NK-92 (cell line): Measurements from ENCODE around the gene PLD5.
"Not testable (repeated sequence)": the region's sequence is repeated elsewhere in the genome, so short reads cannot be mapped to it uniquely, and the experiment has no call there.

ENCODE experiments used
- DNase-seq: peaks from one replicate; lab custom pipeline; 2025; ENCODE audit not compliant: unreplicated experiment; lab: John Stamatoyannopoulos, UW

Gene PLD5

DNA sequence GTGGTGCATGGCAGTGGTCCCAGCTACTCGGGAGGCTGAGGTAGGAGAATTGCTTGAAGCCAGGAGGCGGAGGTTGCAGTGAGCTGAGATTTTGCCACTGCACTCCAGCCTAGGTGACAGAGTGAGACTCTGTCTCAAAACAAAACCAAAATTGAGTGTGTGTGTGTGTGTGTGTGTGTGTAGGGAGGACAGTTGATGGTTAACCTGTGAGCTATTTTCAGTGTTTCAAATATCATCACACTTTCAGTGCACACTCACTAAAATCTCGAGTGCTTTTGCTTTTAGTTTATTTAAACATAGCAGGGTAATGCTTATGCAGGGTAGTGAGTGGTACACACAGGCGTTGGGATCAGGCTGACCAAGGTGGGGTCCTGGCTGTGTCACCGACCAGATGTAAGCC is 344.7 kb downstream of the PLD5 start:
- DNase-seq = not testable (repeated sequence)

DNA sequence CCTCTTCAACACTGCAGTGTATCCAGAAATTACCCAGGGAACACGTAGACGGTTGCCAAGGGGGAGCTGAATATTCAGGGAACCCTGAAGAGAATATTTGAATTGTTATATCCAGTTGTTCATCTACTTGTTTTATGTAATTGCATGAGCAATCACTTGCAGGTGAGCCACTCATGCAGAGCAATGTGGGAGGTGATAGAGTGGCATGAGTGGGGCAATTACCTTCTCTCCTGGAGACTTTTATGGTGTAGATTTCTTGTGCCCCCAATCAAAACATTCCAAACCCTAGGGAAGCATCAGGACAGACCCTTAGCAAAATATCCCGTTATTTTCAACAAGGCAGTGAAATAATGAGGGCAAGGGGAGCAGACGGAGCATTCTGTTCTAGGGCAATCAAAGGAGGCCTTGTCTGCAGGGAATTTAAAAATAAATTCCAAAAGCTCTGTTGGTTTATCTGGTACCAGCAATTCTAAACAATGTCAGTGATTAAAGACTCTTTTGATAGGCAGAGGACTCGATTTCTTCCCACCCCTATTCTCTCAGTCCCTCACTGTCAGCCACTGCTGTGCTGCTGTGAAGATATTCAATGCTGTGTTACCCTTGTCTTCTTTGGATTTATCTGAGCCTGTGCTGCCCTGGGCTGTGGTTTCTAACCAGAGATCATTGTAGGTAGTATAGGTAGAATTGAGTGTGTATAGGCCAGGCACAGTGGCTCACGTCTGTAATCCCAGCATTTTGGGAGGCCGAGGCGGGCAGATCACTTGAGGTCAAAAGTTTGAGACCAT is 345.4 kb downstream of the PLD5 start:
- no peak for DNase-seq

DNA sequence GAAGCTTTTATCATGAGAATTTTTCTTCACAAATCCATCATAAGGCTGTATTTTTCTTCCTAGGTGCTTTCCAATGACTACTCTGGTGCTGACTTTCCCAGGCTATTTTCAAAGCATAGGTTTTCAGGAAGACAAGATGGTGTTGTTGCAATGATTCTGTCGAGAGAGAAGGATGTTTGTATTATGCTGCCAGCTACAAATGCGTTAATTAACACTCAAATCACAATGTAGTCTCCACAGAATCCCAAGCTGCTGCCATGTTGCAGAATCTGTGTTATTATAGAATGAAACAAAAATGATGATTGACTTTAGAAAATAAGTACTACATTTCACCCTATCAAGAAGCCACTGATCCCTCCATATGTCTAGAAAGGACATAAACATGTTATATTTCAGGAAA is 346.1 kb downstream of the PLD5 start:
- DNase-seq = no peak

DNA sequence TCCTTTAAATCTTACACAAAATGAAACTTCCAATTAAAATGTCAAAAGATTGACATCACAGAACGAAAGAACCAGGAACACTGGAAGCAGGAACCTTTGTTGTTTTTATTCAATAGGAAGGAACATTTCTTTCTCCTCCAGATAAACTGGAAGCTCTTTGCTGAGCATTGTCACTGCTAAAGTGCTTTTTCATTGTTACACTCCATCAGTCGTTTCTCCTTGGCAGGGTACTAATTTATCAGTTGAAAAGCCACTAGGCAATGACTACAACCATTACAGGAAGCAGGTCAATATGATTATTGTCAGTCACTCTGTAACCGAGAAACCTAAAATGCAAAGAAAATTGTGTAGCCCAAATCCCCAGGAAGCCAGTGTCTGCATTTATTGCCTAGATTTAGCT is 362.4 kb downstream of the PLD5 start:
- DNase-seq = no peak

DNA sequence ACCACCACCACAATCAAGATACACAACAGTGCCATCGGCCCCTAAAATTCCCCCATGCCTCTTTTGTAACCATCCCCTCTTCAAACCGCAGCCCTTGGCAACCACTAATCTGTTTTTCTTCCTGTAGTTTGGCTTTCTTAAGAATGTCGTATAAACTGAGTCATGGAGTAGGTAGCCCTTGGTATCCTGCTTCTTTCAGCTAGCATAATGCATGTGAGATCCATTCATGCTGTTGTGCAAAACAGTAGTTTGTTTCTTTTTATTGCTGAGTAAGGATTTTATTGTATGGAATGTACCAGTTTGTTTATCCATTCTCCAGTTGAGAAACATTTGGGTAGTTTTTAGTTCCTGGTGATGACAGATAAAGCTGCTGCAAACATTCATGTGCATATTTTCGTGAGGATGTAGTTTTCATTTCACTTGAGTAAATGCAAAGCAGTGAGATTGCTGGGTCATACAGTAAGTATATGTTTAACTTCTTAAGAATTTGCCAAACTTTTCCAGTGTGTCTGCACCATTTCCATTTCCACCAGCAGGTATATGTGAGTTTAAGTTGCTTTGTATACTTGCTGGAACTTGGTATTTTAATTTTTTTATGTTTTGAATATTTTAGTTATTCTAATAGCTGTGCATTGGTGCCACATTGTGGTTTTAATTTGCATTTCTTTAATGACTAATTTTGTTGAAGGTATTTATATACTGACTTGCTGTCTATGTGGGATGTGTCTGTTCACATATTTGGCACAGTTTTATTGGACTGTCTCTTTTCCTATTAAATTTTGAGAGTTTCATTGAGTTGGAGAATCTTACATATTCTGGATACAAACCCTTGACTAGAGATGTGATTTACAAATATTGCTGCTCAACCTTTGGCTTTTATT is 377.2 kb downstream of the PLD5 start:
- DNase-seq = no peak

DNA sequence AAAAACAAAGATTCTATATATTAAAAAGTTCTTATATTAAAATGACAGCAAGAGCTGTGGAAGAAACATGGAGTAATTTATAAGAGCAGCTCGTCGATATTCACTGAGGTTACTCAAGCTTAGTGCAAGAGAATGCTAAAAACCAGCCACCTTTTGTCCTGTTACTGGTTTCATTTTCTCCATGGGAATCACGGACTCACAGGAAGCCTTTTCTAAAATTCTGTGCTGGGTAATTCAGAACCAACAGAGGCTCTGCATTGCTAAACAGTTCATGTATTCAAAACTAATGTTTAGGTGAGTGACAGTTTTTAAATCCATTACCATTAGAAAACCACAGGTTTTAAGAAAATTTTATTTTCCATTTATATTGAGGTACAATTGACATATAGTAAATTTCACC is 377.8 kb downstream of the PLD5 start:
- DNase-seq = no peak

DNA sequence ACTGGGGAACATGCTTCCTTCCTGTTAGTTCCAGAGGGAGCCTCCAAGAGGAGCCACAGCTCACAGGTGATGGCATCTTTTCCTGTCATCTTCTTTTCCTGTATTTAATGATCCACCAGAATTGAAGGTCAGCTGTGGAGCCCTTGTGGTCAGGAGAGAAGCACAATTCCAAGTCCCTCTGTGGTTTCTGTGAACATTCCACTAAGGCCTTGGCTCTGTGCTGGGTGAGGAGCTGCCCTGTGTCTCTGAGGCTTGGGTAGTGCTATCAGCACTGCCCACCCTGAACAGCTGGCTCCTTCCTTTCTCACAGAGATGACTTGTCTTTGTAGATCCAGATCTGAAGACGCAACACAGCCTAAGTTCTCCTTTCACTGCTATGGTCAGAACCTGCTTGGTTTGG is 383.7 kb downstream of the PLD5 start:
- DNase-seq = no peak

DNA sequence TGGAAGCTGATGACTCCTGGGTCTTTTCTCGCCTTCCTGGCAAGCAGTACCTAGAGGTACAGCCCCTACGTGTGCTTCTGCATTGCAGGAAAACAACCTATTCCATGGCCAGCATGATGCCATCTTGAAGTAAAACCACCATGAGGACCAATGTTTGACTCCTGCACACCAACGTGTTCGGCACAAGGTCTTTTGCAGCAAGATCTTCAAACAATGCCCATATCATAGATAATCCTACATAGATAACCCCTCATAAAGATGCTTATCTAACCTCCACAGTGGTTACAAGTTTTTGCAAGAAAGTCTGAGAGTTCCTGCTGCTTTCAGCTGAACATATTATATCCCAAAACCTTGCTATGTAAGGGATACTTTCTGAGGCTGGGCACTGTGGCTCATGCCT is 384.5 kb downstream of the PLD5 start:
- no peak for DNase-seq

DNA sequence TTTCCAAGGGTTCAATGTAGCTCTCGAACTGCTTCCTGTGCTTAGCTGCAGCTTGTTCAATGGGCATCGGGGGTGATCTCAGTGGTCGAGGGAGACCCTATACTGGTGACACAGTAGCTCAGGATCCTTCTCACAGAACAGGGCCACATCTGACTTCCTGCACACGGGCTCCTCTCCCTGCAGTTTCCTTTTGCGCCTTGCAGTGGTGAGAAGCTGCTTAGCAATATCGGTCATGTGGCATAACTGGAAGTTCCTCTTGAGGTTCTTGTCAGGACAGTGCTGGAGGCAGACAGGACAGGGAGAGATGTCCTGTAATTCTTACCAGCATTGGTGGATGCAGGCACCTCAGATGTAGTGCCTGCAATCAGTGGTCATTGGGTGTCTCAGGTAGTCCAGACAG is 385.1 kb downstream of the PLD5 start:
- no peak for DNase-seq

DNA sequence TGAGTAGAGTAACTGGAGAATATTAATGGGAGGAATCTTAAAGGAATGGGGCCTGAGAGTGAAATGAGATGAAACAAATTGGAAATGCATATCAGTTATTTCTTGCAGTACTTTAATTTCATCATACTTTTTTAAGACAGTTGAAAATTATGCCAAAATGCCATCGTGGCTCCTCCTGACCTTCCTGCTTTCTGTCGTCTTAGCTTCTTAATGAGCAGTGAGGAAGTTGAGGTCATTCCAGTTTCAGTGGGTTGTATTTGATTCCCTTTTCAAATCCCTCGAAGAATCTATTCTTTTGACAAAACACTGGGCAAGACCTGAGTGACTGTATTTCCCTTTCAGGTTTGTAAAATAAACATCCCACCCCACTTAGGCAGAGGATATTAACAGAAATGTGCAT is 390.7 kb downstream of the PLD5 start:
- no peak for DNase-seq

DNA sequence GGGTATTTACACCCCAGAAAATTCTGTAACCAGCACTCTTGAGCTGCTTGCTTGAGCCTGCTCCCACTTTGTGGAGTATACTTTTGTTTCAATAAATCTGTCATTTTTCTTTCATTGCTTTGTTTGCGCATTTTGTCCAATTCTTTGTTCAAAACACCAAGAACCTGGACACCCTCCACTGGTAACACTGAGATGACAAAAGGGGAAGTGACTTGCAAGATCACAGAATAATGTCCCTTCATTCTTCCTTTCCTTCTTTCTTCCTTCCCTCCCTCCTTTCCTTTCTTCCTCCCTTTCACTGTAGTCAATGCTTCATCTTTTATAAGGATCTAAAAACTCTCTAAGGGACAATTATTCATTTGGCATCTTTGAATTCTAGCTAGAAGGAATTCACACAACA is 391.1 kb downstream of the PLD5 start:
- DNase-seq = no peak

DNA sequence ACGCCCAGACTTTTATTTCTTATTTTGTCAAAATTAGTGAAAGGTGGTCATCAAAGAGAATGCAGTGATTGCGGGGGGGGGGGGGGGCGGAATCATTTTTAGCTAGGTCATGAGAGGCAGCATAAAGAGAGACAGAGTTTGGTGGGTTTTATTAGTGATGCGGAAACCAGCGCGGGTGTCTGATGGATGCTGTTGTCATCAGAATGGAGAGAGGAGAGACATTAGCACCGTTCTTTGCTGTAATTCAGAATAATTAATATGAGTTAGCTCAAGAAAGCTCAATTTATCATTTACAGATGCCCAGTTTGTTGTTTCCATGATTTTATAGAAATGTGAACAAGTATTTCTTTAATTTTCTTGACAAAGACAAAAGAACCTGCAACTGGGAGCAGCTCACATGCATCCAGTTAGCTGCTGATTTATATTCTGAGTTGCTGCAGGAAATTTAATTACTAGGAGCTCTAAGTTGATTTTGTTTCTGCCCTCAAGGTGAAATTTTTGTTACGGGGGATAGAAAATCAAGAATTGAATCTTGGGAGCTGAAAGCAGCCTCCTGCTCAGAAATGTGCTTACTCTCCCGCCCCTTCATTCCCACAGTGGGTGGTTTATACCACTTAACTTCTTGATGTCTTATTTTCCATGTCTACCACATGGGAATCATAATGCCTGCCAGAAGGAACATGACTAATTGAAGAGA is 392.2 kb downstream of the PLD5 start:
- no peak for DNase-seq

DNA sequence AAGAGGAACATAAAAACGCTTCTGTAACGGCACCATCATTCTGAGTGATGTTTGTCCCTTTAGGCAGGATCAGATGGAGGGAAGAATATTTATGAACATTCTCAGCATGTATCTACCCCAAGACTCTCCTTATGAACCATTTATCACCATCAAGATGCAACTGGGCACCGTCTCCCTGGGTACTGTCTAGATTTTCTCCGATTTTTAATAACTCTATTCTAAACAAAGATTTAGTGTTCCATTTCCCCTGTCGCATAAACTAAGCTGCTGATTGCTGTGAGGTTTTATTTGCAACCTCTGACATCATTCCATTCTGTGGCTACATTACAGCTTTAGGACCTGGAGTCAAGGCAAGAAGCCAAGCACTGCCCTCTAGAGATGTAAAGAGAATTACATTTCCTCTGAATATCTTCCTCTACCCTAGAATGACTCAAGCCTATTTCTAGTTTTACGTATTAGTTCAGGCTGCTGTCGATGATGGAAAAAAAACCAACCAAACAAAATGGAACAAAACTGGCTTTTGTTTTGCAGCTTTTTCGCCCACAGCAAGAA is 395.5 kb downstream of the PLD5 start:
- no peak for DNase-seq

DNA sequence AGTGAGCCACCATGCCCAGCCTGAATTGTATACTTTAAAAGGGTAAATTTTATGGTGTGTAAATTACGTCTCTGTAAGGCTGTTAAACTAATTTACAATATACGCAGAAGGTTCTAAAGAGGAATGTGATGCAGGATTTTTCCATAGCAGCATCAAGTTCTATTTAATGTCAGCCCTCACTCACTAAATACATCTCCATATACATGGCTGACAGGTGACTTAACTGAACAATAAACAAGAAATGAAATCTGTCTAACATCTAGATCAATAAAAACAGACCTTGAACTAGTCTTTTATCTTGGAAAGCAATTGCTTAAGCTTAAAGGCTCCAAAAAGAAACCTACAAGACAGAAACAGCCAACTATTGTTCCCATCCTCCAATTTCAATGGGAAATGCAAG is 404.1 kb downstream of the PLD5 start:
- no peak for DNase-seq

DNA sequence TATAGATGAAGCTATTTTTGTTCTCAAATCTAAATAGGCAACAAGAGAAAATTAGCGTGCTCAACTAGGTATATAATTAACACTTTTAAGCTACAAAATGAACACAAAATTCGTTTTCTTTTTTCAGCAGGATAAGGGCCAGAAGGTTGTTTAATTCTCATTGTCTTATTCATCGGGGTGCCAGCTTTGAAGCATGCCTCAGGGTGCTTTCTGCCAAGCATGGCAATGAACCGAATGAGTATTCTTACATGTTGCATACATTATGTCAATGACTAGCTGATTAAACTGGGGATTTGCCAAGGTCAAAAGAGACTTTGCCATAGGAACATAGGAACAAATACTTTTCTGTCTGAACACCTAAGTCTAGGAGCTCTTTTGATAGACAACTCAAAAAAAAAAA is 423.6 kb downstream of the PLD5 start:
- DNase-seq = no peak

DNA sequence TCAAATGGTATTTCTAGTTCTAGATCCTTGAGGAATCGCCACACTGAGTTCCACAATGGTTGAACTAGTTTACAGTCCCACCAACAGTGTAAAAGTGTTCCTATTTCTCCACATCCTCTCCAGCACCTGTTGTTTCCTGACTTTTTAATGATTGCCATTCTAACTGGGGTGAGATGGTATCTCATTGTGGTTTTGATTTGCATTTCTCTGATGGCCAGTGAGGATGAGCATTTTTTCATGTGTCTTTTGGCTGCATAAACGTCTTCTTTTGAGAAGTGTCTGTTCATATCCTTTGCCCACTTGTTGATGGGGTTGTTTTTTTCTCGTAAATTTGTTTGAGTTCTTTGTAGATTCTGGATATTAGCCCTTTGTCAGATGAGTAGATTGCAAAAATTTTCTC is 427.2 kb downstream of the PLD5 start:
- not testable (repeated sequence) for DNase-seq

DNA sequence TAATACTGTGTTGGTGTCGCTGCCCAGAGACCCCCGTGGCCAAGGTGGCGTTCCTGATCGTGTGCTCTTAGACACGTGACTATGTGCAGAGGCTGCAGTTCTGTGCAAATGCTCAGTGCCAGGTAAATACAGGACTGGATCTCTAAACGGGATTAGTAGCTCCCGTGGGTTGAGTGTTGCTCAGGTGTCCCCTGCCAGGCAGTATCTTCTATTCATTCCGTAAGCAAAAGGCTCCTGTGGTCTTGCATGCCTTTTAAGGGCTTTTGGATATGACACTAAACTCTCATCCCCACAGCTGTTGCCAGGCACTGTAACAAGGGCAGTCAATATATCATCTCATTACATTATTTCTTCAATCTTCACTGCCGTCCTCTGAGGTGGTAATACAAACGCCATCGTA is 431.4 kb downstream of the PLD5 start:
- no peak for DNase-seq

DNA sequence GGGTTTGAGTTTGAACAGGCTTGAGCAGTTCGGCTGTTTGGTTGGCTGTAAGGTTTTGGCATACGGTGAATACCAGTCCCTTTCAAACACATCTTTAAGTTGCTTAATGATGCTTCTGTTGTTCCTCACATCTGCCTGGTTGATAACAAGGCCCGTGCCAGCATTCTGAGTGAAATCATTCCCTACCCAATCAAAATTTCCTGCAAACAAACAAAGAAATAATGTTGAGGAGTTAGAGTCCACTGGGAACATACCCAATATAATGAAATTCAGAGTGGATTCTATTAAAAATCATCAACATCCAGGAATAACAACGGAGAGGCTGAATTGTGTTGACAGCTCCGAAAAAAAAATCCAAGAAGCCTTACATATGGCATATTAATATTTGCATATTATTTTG is 434.6 kb downstream of the PLD5 start:
- DNase-seq = no peak

DNA sequence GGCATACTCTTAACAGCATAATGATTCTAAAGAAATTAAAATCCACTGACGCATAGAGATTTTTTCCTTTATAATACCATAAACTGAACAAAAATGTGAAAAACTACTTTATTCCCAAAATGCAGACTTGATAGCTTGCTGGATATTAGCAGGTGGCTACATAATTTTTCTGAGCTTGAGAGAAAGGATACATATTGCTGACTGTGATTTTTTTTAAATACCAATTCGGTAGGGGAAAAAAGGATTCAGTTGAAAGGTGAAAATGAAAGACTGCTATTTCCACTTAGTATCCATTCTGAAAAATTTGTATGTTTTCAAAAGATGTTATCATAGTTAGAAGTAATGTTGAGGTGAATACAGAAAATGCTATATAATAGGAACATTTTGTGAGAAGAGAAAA is 435.6 kb downstream of the PLD5 start:
- no peak for DNase-seq

DNA sequence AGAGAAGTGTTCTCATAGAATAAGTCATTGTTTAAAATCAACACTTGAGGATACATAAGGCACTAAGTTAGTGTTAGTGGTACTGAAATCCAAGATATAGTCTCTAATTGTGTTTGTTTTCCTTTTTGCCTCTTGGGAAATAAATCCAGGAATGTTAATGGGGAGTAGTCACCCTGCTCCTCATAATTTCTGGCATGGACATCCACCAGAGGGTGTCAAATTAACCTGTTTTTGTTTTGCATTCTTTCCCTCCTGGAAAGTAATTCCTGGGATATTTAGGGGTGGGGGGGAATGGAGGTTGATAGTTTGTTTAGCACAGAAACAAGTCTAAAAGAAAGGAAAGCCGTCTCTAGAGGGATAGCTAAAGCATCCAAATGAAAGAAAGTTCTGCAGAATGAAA is 437.8 kb downstream of the PLD5 start:
- DNase-seq = no peak

DNA sequence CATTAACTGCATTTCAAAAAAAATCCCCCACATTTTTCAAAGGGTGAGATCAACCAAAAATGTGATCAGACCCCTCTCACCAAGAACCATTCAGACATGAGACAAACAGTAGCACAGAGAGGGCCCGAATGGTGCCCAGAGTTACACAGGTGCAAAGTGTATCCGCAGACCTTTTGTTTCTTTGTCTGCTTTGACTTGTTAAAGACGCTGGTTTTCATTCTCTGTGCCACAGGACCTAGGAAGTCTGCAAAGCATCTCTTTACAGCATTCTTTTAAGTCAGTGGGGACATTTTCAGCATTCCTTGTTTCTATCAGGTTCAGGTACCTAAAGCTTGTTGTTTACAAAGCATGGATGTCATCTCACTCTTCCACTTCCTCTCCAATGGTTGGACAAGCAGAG is 438.4 kb downstream of the PLD5 start:
- no peak for DNase-seq

DNA sequence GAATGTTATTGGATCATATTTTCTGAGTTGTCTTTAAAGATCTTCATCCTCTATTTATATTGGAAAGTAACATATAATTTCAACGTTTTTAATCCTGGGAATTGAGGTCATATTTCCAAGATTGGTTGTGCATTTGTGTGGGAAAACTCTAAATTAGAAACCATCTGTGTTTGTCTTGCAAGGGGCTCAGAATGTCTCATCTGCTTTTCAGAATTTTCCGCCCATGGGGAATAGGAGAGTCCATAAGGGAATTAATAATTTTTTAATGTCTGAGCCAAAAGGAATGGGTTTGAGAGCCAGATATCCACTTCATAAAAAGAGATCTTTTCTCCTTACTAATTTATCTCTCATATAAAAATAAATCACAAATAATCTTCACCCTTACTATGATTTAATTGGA is 440.8 kb downstream of the PLD5 start:
- DNase-seq = no peak
